ENCODE results near the gene RPS16. TPM values are rescaled to one million over a fixed set of nuclear protein-coding genes. Genes with fewer than 3 reads are reported as not detected.

Gene RPS16
- polyA plus RNA-seq, 3 donors = 689 to 2,619 (median 1,038) TPM

DNA sequence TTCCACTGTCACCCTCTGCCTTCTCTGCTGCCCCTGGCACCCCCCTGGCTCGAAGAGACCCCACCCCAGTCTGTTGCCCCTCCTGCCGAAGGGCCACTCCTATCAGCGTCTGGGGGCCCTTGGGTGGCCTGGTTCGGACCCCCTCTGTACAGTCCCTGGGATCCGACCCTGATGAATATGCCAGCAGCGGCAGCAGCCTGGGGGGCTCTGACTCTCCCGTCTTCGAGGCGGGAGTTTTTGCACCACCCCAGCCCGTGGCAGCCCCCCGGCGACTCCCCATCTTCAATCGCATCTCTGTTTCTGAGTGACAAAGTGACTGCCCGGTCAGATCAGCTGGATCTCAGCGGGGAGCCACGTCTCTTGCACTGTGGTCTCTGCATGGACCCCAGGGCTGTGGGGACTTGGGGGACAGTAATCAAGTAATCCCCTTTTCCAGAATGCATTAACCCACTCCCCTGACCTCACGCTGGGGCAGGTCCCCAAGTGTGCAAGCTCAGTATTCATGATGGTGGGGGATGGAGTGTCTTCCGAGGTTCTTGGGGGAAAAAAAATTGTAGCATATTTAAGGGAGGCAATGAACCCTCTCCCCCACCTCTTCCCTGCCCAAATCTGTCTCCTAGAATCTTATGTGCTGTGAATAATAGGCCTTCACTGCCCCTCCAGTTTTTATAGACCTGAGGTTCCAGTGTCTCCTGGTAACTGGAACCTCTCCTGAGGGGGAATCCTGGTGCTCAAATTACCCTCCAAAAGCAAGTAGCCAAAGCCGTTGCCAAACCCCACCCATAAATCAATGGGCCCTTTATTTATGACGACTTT is 27.1 kb downstream of the RPS16 start:
- Mint-ChIP-seq H3K9me3 (peaks cover 4 to 27% (median 18%) of the 10 kb centered on the region in 7 donors), H3K4me3 (peak overlapping the region; percentile 96 to 99), H3K27me3 (ENCODE audit: low read depth in 3 of 3) (peaks cover 0 to 31% (median 6%) of the 10 kb centered on the region in 3 donors), H3K36me3 (peaks cover 32 to 46% of the 10 kb centered on the region in 2 donors), H3K27ac (peak overlapping the region; percentile 96 to 100 (median 99)), H3K4me1 (peaks cover 34% of the 10 kb centered on the region)
- H3K79me2 ChIP-seq (ENCODE audit: insufficient read depth, low read length) = peaks cover 85% of the 10 kb centered on the region
- peak overlapping the region; percentile 98 to 99 for H3K27ac ChIP-seq (ENCODE audit: low read depth in 1 of 2, low read length in 2 of 2)
- peak overlapping the region; percentile 100 for H3K9ac ChIP-seq (ENCODE audit: insufficient read depth, low read length, poor library complexity, severe bottlenecking)
- peak in 1 of 3 donors; percentile 44 for DNase-seq
- peak overlapping the region; percentile 83 for H3K4me2 ChIP-seq (replicated peaks; ENCODE audit: extremely low read depth, low read length, poor library complexity, severe bottlenecking)
- intact Hi-C loops (cut with micrococcal nuclease) = loop anchor here in 1 of 2 donors (2.0 kb wide), 1 partner anchor 68 kb away; no protein-coding TSS in a partner anchor
- TF ChIP-seq, protein P1, sequence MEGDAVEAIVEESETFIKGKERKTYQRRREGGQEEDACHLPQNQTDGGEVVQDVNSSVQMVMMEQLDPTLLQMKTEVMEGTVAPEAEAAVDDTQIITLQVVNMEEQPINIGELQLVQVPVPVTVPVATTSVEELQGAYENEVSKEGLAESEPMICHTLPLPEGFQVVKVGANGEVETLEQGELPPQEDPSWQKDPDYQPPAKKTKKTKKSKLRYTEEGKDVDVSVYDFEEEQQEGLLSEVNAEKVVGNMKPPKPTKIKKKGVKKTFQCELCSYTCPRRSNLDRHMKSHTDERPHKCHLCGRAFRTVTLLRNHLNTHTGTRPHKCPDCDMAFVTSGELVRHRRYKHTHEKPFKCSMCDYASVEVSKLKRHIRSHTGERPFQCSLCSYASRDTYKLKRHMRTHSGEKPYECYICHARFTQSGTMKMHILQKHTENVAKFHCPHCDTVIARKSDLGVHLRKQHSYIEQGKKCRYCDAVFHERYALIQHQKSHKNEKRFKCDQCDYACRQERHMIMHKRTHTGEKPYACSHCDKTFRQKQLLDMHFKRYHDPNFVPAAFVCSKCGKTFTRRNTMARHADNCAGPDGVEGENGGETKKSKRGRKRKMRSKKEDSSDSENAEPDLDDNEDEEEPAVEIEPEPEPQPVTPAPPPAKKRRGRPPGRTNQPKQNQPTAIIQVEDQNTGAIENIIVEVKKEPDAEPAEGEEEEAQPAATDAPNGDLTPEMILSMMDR (IDR thresholded peaks at IDR 0.05) = no peak
- peaks cover 23% of the 10 kb centered on the region in 2 donors for H3K36me3 ChIP-seq (replicated peaks in 1 of 2; ENCODE audit: control insufficient read depth in 1 of 2, insufficient read depth in 2 of 2, low read length in 2 of 2)
- 67% methylated on average over 9 of the region's 20 CpGs for WGBS (ENCODE audit: insufficient coverage)
- H2AFZ ChIP-seq (ENCODE audit: insufficient read depth, low read depth, low read length, poor library complexity, severe bottlenecking) = no peak overlapping the region
- H3K4me3 ChIP-seq (replicated peaks in 1 of 3; ENCODE audit: low read depth in 2 of 3, low read length in 3 of 3) = peak overlapping the region; percentile 89 to 96 (median 91)
- peaks cover 41 to 45% of the 10 kb centered on the region in 2 donors for H3K4me1 ChIP-seq (ENCODE audit: control insufficient read depth in 1 of 2, insufficient read depth in 2 of 2, low read length in 2 of 2)
- H3K9me3 ChIP-seq (replicated peaks in 1 of 2; ENCODE audit: control insufficient read depth in 1 of 2, insufficient read depth in 1 of 2, low read length in 2 of 2) = no peaks in the 10 kb centered on the region
- H4K20me1 ChIP-seq (ENCODE audit: insufficient read depth, low read length) = peaks cover 62% of the 10 kb centered on the region
- no peaks in the 10 kb centered on the region for H3K27me3 ChIP-seq (ENCODE audit: control insufficient read depth in 2 of 2, insufficient read depth in 2 of 2, low read length in 2 of 2)

DNA sequence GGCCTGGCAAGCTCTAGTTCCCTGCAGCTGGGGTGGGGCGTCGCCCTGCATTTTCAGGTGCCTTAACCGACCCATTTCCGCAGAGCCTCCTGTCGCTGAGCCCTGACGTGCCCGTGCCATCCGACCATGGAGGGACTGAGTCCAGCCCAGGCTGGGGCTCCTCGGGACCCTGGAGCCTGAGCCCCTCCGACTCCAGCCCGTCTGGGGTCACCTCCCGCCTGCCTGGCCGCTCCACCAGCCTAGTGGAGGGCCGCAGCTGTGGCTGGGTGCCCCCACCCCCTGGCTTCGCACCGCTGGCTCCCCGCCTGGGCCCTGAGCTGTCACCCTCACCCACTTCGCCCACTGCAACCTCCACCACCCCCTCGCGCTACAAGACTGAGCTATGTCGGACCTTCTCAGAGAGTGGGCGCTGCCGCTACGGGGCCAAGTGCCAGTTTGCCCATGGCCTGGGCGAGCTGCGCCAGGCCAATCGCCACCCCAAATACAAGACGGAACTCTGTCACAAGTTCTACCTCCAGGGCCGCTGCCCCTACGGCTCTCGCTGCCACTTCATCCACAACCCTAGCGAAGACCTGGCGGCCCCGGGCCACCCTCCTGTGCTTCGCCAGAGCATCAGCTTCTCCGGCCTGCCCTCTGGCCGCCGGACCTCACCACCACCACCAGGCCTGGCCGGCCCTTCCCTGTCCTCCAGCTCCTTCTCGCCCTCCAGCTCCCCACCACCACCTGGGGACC is 27.9 kb downstream of the RPS16 start:
- Histone ChIP-seq H2AFZ (ENCODE audit: insufficient read depth, low read depth, low read length, poor library complexity, severe bottlenecking) (no peak overlapping the region), H4K20me1 (ENCODE audit: insufficient read depth, low read length) (peaks cover 56% of the 10 kb centered on the region), H3K4me3 (replicated peaks in 1 of 3; ENCODE audit: low read depth in 2 of 3, low read length in 3 of 3) (peak overlapping the region; percentile 89 to 96 (median 91)), H3K79me2 (ENCODE audit: insufficient read depth, low read length) (peaks cover 88% of the 10 kb centered on the region), H3K9ac (ENCODE audit: insufficient read depth, low read length, poor library complexity, severe bottlenecking) (peak overlapping the region; percentile 100), H3K4me2 (replicated peaks; ENCODE audit: extremely low read depth, low read length, poor library complexity, severe bottlenecking) (peak overlapping the region; percentile 83), H3K27me3 (ENCODE audit: control insufficient read depth in 2 of 2, insufficient read depth in 2 of 2, low read length in 2 of 2) (no peaks in the 10 kb centered on the region), H3K36me3 (replicated peaks in 1 of 2; ENCODE audit: control insufficient read depth in 1 of 2, insufficient read depth in 2 of 2, low read length in 2 of 2) (peaks cover 23% of the 10 kb centered on the region in 2 donors), H3K27ac (ENCODE audit: low read depth in 1 of 2, low read length in 2 of 2) (peak overlapping the region; percentile 98 to 99), H3K4me1 (ENCODE audit: control insufficient read depth in 1 of 2, insufficient read depth in 2 of 2, low read length in 2 of 2) (peaks cover 43 to 45% of the 10 kb centered on the region in 2 donors), H3K9me3 (replicated peaks in 1 of 2; ENCODE audit: control insufficient read depth in 1 of 2, insufficient read depth in 1 of 2, low read length in 2 of 2) (no peaks in the 10 kb centered on the region)
- intact Hi-C loops (cut with micrococcal nuclease) = loop anchor here in 1 of 2 donors (2.0 kb wide), 1 partner anchor 67 kb away; no protein-coding TSS in a partner anchor
- DNase-seq = peak in 2 of 3 donors; percentile 44 to 64
- TF ChIP-seq, protein P1 (IDR thresholded peaks at IDR 0.05) = no peak
- H3K27me3 Mint-ChIP-seq (ENCODE audit: low read depth in 3 of 3) = peaks cover 0 to 30% (median 5%) of the 10 kb centered on the region in 3 donors
- H3K4me1 Mint-ChIP-seq = peaks cover 34% of the 10 kb centered on the region
- peak overlapping the region; percentile 96 to 100 (median 99) for H3K27ac Mint-ChIP-seq
- peaks cover 32 to 46% of the 10 kb centered on the region in 2 donors for H3K36me3 Mint-ChIP-seq
- peak overlapping the region; percentile 96 to 99 for H3K4me3 Mint-ChIP-seq
- 21% methylated on average over 40 of the region's 40 CpGs for WGBS (ENCODE audit: insufficient coverage)
- H3K9me3 Mint-ChIP-seq = peaks cover 4 to 27% (median 18%) of the 10 kb centered on the region in 7 donors
